ENCODE results near the gene TMEM254.

- TF ChIP-seq CTCF (IDR thresholded peaks at IDR 0.05) (no peak), POLR2A (IDR thresholded peaks at IDR 0.05) (no peak)
Measured at GRCh38 chr10:80090121-80090520, 11.7 kb downstream of the TMEM254 start.

All from prostate gland (tissue), 2 donors.